ENCODE results near the gene IRX6. TPM values are rescaled to one million over a fixed set of nuclear protein-coding genes. Genes with fewer than 3 reads are reported as not detected.
A peak's percentile ranks its signal among the peaks of the same experiment; 100 is the strongest.

Gene IRX6
- total and polyA plus RNA-seq, 2 experiments from 2014 or later: 0.10 TPM; not detected in 1

GRCh38 chr16:55292491-55292890, 31.5 kb upstream of the IRX6 start:
- TF ChIP-seq REST (IDR thresholded peaks at IDR 0.05; ENCODE audit: unreplicated experiment) (no peak), ETS1 (IDR thresholded peaks at IDR 0.05) (no peak), JUNB (IDR thresholded peaks at IDR 0.05; ENCODE audit: unreplicated experiment) (no peak), ZNF331 (CRISPR knock-in tag; IDR thresholded peaks at IDR 0.05; ENCODE audit: low read depth) (no peak), ZNF114 (CRISPR knock-in tag; IDR thresholded peaks at IDR 0.05) (no peak), NANOG (IDR thresholded peaks at IDR 0.05; ENCODE audit: borderline replicate concordance) (no peak), ZNF462 (CRISPR knock-in tag; IDR thresholded peaks at IDR 0.05) (no peak), EZH2phosphoT487 (IDR thresholded peaks at IDR 0.05; ENCODE audit: unreplicated experiment) (no peak), POLR2AphosphoS5 (IDR thresholded peaks at IDR 0.05; ENCODE audit: low read depth) (no peak), CREB1 (CRISPR knock-in tag; IDR thresholded peaks at IDR 0.05; ENCODE audit: low read depth) (no peak), STAT1 (IDR thresholded peaks at IDR 0.05; ENCODE audit: unreplicated experiment) (no peak), CTCF (conservative IDR thresholded peaks at IDR 0.05; ENCODE audit: low read depth in 2 of 2) (no peak), EZH2 (IDR thresholded peaks at IDR 0.05; ENCODE audit: low read depth, unreplicated experiment) (no peak)
- Mint-ChIP-seq H3K4me1 (peaks cover 21% of the 10 kb centered on the region), H3K9me3 (peaks cover 11% of the 10 kb centered on the region), H3K27me3 (ENCODE audit: insufficient read depth, low read depth, poor library complexity) (peaks cover 8% of the 10 kb centered on the region), H3K4me3 (peak overlapping the region; percentile 4; the same call in 1 of the 3 replicates), H3K36me3 (ENCODE audit: low read depth) (peaks cover under 1% of the 10 kb centered on the region; the same call in 1 of the 3 replicates), H3K27ac (no peak overlapping the region)
- Histone ChIP-seq H3K27ac (ENCODE audit: low read depth) (no peak overlapping the region), H3K4me1 (ENCODE audit: insufficient read depth) (peaks cover 11% of the 10 kb centered on the region), H2AFZ (peak overlapping the region; percentile 52), H3K9me2 (ENCODE audit: insufficient read depth) (no peaks in the 10 kb centered on the region), H3K4me3 (0 out of 2 replicates have a peak overlapping the region, but pooled peaks have one; percentile 4), H4K20me1 (replicated peaks; ENCODE audit: insufficient read depth) (no peaks in the 10 kb centered on the region), H3K4me2 (peak overlapping the region; percentile 39; the same call in 1 of the 2 replicates), H3F3A (replicated peaks; ENCODE audit: low read depth) (no peaks in the 10 kb centered on the region), H3K36me3 (ENCODE audit: insufficient read depth) (no peaks in the 10 kb centered on the region), H3K79me2 (replicated peaks; ENCODE audit: insufficient read depth) (no peaks in the 10 kb centered on the region), H3K27me3 (ENCODE audit: insufficient read depth) (no peaks in the 10 kb centered on the region)
- DNase-seq (ENCODE audit: low spot score) (peak; percentile 57), ATAC-seq (peak; percentile 94)

Measured in GM23338 (cell line).